K562 (cell line): ENCODE measurements around the gene KDM4C. TPM values are rescaled to one million over a fixed set of nuclear protein-coding genes. Genes with fewer than 3 reads are reported as not detected.

Experiments
- ATAC-seq: fragments of 200-7000 bp; cut with Tn5 transposase; 3 replicates; pipeline ENCODE4 v1.9.1; 2020; ENCODE audit warnings: moderate library complexity
- BruUV-seq: library from RNA; stranded (reverse); fragments of 400-500 nt; replicated peaks from 2 replicates; lab custom pipeline; 2021; lab: Mats Ljungman, UMichigan
- CTCF ChIA-PET: fragments of 300-600 bp; formaldehyde crosslinking; extraction: SDS; loops from one replicate; lab custom pipeline; 2021; ENCODE audit warnings: low intra/inter-chr PET ratio; lab: Yijun Ruan, JAX
- POLR2A ChIA-PET: fragments of 300-600, 350-650 bp; sonication (Branson Sonifier 250); formaldehyde crosslinking; extraction: SDS; loops from one replicate; lab custom pipeline; 2021; ENCODE audit warnings: antibody characterized with exemption, inconsistent platforms; lab: Yijun Ruan, JAX
- DNase-seq, 4 experiments: peaks; one replicate each; pipeline versions ENCODE4 v3.0.0 to v3.0.0-alpha.2; 2011 to 2018; ENCODE audit warnings: low spot score in 3 of 4, mixed read lengths in 3 of 4; ENCODE audit errors: extremely low read depth in 1 of 4
- FAIRE-seq: peaks from 2 replicates; lab custom pipeline; 2011; peaks lifted over from hg19 to GRCh38; lab: Jason Lieb, UNC
- H2AFZ ChIP-seq: 2 replicates; pipeline ENCODE4 v1.6.0; 2011; ENCODE audit warnings: low read depth, low read length, control low read depth, inconsistent platforms
- H3K27ac ChIP-seq: fragments of 200-600 bp; 3 replicates; pipeline ENCODE4 v1.8.0; 2011; ENCODE audit warnings: low read depth, mild to moderate bottlenecking, control low read depth, inconsistent platforms, low read length, moderate library complexity, mixed read lengths; ENCODE audit errors: extremely low read depth
- H3K27me3 ChIP-seq, 2 experiments: fragments of 300-600 bp in 1 of 2; 2 replicates in 1 of 2; 3 replicates in 1 of 2; pipeline versions ENCODE4 v1.6.0 to v1.8.0; 2011; ENCODE audit warnings: inconsistent platforms in 2 of 2, low read length in 2 of 2, mild to moderate bottlenecking in 1 of 2, mixed read lengths in 1 of 2, moderate library complexity in 1 of 2; ENCODE audit not compliant: control insufficient read depth in 2 of 2, insufficient read depth in 2 of 2
- H3K36me3 ChIP-seq: fragments of 300-600 bp; 3 replicates; pipeline ENCODE4 v1.8.0; 2011; ENCODE audit warnings: mild to moderate bottlenecking, low read length, inconsistent platforms; ENCODE audit not compliant: control insufficient read depth, insufficient read depth
- H3K4me1 ChIP-seq, 2 experiments: fragments of 200-600 bp in 1 of 2; replicated peaks in 1 of 2; 2 replicates in 1 of 2; 3 replicates in 1 of 2; pipeline versions ENCODE4 v1.5.1 to v1.8.0; 2011; ENCODE audit warnings: inconsistent platforms in 2 of 2, low read length in 2 of 2, mild to moderate bottlenecking in 1 of 2, mixed read lengths in 1 of 2, moderate library complexity in 1 of 2; ENCODE audit not compliant: control insufficient read depth in 2 of 2, insufficient read depth in 2 of 2
- H3K4me2 ChIP-seq: 2 replicates; pipeline ENCODE4 v1.6.1; 2011; ENCODE audit warnings: low read length, control low read depth, inconsistent platforms, mixed read lengths; ENCODE audit not compliant: insufficient read depth
- H3K4me3 ChIP-seq: fragments of 200-600 bp; sonication (generic), shearing (Covaris generic); 2 replicates; pipeline ENCODE4 v1.5.1; 2016; ENCODE audit warnings: control low read depth, inconsistent platforms
- H3K79me2 ChIP-seq: fragments of 200-600 bp; 3 replicates; pipeline ENCODE4 v1.8.0; 2011; ENCODE audit warnings: low read length, inconsistent platforms; ENCODE audit not compliant: control insufficient read depth, insufficient read depth
- H3K9ac ChIP-seq, 2 experiments: 2 replicates each; pipeline versions ENCODE4 v1.6.0 to v1.6.1; 2011; ENCODE audit warnings: low read depth in 2 of 2, low read length in 2 of 2, control low read depth in 1 of 2, inconsistent platforms in 1 of 2, mild to moderate bottlenecking in 1 of 2, mixed read lengths in 1 of 2; ENCODE audit not compliant: insufficient read depth in 1 of 2
- H3K9me1 ChIP-seq: one replicate; pipeline ENCODE4 v1.6.0; 2011; ENCODE audit warnings: inconsistent platforms, mild to moderate bottlenecking, low read length, moderate library complexity; ENCODE audit not compliant: control insufficient read depth, insufficient read depth
- H3K9me3 ChIP-seq: replicated peaks from 2 replicates; pipeline ENCODE4 v1.5.1; 2011; ENCODE audit warnings: low read depth, low read length, inconsistent platforms; ENCODE audit not compliant: control insufficient read depth, insufficient read depth
- H4K20me1 ChIP-seq: replicated peaks from 2 replicates; pipeline ENCODE4 v1.6.1; 2011; ENCODE audit warnings: low read length, inconsistent platforms, mixed read lengths; ENCODE audit not compliant: control insufficient read depth, insufficient read depth
- ARNT ChIP-seq, 2 experiments: fragments of 450-650 bp; IDR thresholded peaks; 2 replicates each; pipeline ENCODE4 v1.6.1; 2016; ENCODE audit warnings: mild to moderate bottlenecking in 1 of 2
- DACH1 ChIP-seq: fragments of 450-650 bp; IDR thresholded peaks from 2 replicates; pipeline ENCODE4 v1.6.1; 2018; ENCODE audit not compliant: partially characterized antibody
- FOS ChIP-seq: IDR thresholded peaks from 3 replicates; pipeline ENCODE4 v1.6.1; 2011; ENCODE audit not compliant: insufficient read length; ENCODE audit errors: extremely low read depth
- MYBL2 ChIP-seq, 2 experiments: fragments of 450-650 bp in 1 of 2; sonication (generic) in 1 of 2; formaldehyde crosslinking in 1 of 2; IDR thresholded peaks; 2 replicates each; pipeline versions ENCODE4 v1.6.1 to v1.8.1; 2017 to 2022; ENCODE audit warnings: borderline replicate concordance in 1 of 2, inconsistent platforms in 1 of 2, low read depth in 1 of 2, mild to moderate bottlenecking in 1 of 2, missing genetic modification reagents in 1 of 2, moderate library complexity in 1 of 2
- NFIC ChIP-seq: fragments of 450-650 bp; IDR thresholded peaks from 2 replicates; pipeline ENCODE4 v1.6.1; 2017; ENCODE audit warnings: mild to moderate bottlenecking, inconsistent platforms
- RBM14 ChIP-seq: fragments of 200-400 bp; formaldehyde crosslinking; IDR thresholded peaks from 2 replicates; pipeline ENCODE4 v1.6.1; 2018; ENCODE audit warnings: low read depth, mild to moderate bottlenecking, low read length, moderate library complexity, borderline replicate concordance; ENCODE audit not compliant: insufficient read depth
- U2AF2 ChIP-seq: fragments of 200-400 bp; formaldehyde crosslinking; optimal IDR thresholded peaks from 2 replicates; pipeline ENCODE3; 2017; ENCODE audit warnings: low read depth, mild to moderate bottlenecking, low read length
- ZC3H11A ChIP-seq: IDR thresholded peaks from 2 replicates; pipeline ENCODE4 v1.6.1; 2012; ENCODE audit warnings: low read depth, low read length, improper control_type of control experiment
- WGBS: fragments of 100-300 bp; shearing (Covaris generic); methylation state at CpG from one replicate; pipeline ENCODE4 v1.1.6; 2016; ENCODE audit warnings: low coverage, mixed read lengths; ENCODE audit not compliant: insufficient coverage; ENCODE audit errors: missing lambda C conversion rate; 5-methylcytosine and 5-hydroxymethylcytosine counted together
- in situ Hi-C: fragments of 300-500 bp; cut with MboI; formaldehyde crosslinking; loops from 4 replicates; pipeline ENCODE4 v1.15.0; 2018; ENCODE audit warnings: inconsistent platforms, mixed read lengths
- intact Hi-C: fragments of 100-400 bp; cut with micrococcal nuclease; formaldehyde crosslinking; loops from 2 replicates; pipeline ENCODE4 v1.14.2; 2022
- polyA plus RNA-seq, 8 experiments: library from polyadenylated mRNA; depleted of rRNA in 4 of 8; stranded (reverse) in 5 of 8; unstranded in 3 of 8; fragments of >200 nt; fragmentation: Nextera tagmentation in 2 of 8; fragmentation: Illumina TruSeq in 1 of 8; extraction: Ambion mirVana in 2 of 8; extraction: Trizol in 1 of 8; gene quantifications; 2 replicates each; pipeline versions ENCODE4 v1.2.1 to v1.2.3, GENCODE V29; 2011 to 2014; ENCODE audit warnings: inconsistent platforms in 1 of 8, missing spikeins in 1 of 8
- total RNA-seq, 7 experiments: library from RNA; depleted of rRNA in 6 of 7; stranded (reverse); fragments of >200 nt in 6 of 7; fragmentation: Illumina TruSeq in 2 of 7; extraction: Trizol in 2 of 7; gene quantifications; 2 replicates each; pipeline versions ENCODE4 v1.2.1 to v1.2.3, GENCODE V29; 2011 to 2021; ENCODE audit warnings: low replicate concordance in 1 of 7
- TF ChIP-seq, protein P1 (sequence below): sonication (generic); formaldehyde crosslinking; IDR thresholded peaks from 2 replicates; pipeline ENCODE4 v1.9.0; 2022; ENCODE audit warnings: mild to moderate bottlenecking, missing genetic modification reagents
- TF ChIP-seq, protein P2 (sequence below): fragments of 250-450 bp; sonication (Bioruptor Pico); IDR thresholded peaks from 2 replicates; pipeline ENCODE4 v1.5.0; 2021; ENCODE audit warnings: mild to moderate bottlenecking, borderline replicate concordance
- TF ChIP-seq, protein P3 (sequence below): fragments of 250-450 bp; sonication (Bioruptor Pico); IDR thresholded peaks from 2 replicates; pipeline ENCODE4 v1.6.1; 2021; ENCODE audit warnings: mild to moderate bottlenecking
- TF ChIP-seq, protein P4 (sequence below), 3 experiments: IDR thresholded peaks in 2 of 3; conservative IDR thresholded peaks in 1 of 3; 2 replicates each; pipeline ENCODE4 v1.5.1; 2011 to 2012; ENCODE audit warnings: low read length in 3 of 3, mild to moderate bottlenecking in 3 of 3, control low read depth in 2 of 3, improper control_type of control experiment in 1 of 3, inconsistent platforms in 1 of 3, low read depth in 1 of 3, mixed read lengths in 1 of 3, moderate library complexity in 1 of 3; ENCODE audit not compliant: insufficient read depth in 2 of 3

The KDM4C gene
- total and polyA plus RNA-seq, 9 of the 15 experiments (the other 6 are each of a cell fraction or from before 2014, with no cell fraction given), result 5.4 to 17.0 (median 12.6) TPM

DNA sequence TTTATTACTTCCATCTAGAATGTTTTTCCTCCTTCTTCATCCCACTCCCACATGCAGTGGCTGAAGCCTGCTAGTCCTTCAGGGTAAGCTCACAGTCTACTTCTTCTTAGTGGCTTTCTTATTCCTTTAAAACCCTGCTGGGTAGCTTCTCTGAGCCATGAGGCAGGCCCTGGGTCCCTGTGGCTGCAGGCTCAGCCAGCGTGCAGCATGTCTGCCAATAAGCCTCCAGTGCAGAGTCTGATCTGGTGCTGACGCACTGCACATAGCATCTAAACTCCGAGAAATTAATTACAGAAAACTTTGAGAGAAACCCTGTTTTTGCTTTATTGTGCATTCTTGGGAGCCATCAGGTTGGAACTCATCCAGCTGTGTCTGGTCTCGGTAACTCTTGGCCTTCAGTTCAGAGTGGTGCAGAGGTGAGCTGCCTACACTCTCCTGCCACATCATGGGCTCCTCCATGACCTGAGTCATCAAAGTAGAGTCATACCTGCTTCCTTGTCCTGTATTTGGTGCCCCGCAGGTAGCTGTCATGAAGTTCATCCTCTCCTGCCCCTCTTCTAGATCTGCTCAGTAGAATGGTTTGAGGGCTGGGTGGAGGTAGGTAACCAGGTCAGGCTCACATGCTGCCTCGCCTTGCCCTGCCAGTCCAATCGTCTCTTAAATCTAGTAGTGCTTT is 339.4 kb downstream of the KDM4C start (continued):
- no peak for TF ChIP-seq RBM14
- no peak for TF ChIP-seq U2AF2

DNA sequence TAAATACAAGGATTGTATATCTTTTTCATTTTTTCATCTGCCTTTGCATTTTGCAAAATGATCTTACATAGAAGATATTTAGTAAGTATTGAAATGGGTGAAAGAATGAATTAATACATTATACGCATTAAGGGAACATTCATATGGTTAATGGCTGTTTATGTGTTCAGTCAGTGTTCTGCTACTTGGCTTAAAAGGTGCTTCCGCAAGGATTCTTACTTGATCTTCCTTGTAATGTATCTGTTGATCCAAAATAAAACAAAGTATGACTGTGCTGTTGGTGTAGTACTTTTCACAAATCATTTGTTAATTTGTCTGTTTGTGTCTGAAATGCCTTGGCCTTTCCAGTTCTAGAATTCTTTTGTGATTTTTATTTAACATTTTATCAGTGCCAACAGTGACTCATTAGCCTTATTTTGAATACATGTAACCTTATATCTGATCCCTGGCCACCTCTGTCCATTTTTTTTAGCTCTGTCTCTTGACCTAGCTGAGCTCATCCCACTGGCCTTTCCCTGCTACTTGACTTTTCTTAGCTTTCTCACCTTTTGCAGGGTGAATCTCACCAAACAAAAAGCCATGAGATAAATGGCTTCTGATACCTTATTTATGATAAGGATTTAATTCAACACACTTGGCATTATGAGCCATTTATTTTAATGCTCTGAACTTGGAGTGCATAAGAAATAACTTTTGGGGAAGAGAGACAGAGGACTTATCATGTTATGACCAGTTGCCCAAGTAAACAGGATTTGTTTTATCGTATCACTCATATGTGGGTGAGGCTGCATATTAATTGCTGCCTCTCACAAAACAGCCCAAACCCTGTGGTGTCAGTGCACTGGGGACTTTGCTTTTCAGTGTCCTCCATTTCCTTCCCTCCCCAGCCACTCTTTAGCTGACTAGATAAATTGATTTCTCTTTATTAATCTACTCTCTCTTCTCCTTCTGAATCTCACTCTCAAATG is 340.3 kb downstream of the KDM4C start:
- no TSS peak for BruUV-seq
- ChIA-PET CTCF (no interaction called here), POLR2A (no interaction called here)
- H3K9me3 ChIP-seq, result no peaks in the 10 kb centered on the region
- in situ Hi-C loops (no loop called here), intact Hi-C loops (no loop called here)
- no peak for FAIRE-seq
- no peaks in the 10 kb centered on the region for H3K36me3 ChIP-seq
- ATAC-seq, result no peak
- 96% methylated on average over 3 of the region's 3 CpGs for whole genome bisulfite sequencing
- no peak overlapping the region for H2AFZ ChIP-seq
- H3K79me2 ChIP-seq, result no peaks in the 10 kb centered on the region
- no peak overlapping the region for H3K27ac ChIP-seq
- H3K9me1 ChIP-seq, result no peaks in the 10 kb centered on the region
- H3K4me2 ChIP-seq, result no peak overlapping the region
- H3K27me3 ChIP-seq, result no peaks in the 10 kb centered on the region
- no peak overlapping the region for H3K9ac ChIP-seq
- H3K4me1 ChIP-seq, result no peaks in the 10 kb centered on the region
- H3K4me3 ChIP-seq, result no peak overlapping the region
- no peaks in the 10 kb centered on the region for H4K20me1 ChIP-seq
- no peak for DNase-seq
- TF ChIP-seq, protein P1, sequence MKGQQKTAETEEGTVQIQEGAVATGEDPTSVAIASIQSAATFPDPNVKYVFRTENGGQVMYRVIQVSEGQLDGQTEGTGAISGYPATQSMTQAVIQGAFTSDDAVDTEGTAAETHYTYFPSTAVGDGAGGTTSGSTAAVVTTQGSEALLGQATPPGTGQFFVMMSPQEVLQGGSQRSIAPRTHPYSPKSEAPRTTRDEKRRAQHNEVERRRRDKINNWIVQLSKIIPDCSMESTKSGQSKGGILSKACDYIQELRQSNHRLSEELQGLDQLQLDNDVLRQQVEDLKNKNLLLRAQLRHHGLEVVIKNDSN, result no peak
- TF ChIP-seq, protein P2, sequence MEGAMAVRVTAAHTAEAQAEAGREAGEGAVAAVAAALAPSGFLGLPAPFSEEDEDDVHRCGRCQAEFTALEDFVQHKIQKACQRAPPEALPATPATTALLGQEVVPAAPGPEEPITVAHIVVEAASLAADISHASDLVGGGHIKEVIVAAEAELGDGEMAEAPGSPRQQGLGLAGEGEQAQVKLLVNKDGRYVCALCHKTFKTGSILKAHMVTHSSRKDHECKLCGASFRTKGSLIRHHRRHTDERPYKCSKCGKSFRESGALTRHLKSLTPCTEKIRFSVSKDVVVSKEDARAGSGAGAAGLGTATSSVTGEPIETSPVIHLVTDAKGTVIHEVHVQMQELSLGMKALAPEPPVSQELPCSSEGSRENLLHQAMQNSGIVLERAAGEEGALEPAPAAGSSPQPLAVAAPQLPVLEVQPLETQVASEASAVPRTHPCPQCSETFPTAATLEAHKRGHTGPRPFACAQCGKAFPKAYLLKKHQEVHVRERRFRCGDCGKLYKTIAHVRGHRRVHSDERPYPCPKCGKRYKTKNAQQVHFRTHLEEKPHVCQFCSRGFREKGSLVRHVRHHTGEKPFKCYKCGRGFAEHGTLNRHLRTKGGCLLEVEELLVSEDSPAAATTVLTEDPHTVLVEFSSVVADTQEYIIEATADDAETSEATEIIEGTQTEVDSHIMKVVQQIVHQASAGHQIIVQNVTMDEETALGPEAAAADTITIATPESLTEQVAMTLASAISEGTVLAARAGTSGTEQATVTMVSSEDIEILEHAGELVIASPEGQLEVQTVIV (CRISPR knock-in tag), result no peak
- no peak for TF ChIP-seq ZC3H11A
- TF ChIP-seq DACH1, result no peak
- TF ChIP-seq ARNT (IDR thresholded peaks at IDR 0.05), result no peak
- no peak for TF ChIP-seq MYBL2 (IDR thresholded peaks at IDR 0.05; ENCODE audit: low read depth)
- no peak for TF ChIP-seq MYBL2 (CRISPR knock-in tag; IDR thresholded peaks at IDR 0.05; ENCODE audit: borderline replicate concordance)
- no peak for TF ChIP-seq NFIC
- TF ChIP-seq FOS, result no peak
- TF ChIP-seq, protein P3, sequence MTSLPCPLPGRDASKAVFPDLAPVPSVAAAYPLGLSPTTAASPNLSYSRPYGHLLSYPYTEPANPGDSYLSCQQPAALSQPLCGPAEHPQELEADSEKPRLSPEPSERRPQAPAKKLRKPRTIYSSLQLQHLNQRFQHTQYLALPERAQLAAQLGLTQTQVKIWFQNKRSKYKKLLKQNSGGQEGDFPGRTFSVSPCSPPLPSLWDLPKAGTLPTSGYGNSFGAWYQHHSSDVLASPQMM (CRISPR knock-in tag), result no peak
- TF ChIP-seq, protein P4, sequence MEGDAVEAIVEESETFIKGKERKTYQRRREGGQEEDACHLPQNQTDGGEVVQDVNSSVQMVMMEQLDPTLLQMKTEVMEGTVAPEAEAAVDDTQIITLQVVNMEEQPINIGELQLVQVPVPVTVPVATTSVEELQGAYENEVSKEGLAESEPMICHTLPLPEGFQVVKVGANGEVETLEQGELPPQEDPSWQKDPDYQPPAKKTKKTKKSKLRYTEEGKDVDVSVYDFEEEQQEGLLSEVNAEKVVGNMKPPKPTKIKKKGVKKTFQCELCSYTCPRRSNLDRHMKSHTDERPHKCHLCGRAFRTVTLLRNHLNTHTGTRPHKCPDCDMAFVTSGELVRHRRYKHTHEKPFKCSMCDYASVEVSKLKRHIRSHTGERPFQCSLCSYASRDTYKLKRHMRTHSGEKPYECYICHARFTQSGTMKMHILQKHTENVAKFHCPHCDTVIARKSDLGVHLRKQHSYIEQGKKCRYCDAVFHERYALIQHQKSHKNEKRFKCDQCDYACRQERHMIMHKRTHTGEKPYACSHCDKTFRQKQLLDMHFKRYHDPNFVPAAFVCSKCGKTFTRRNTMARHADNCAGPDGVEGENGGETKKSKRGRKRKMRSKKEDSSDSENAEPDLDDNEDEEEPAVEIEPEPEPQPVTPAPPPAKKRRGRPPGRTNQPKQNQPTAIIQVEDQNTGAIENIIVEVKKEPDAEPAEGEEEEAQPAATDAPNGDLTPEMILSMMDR (IDR thresholded peaks at IDR 0.05 in 2 of 3, conservative IDR thresholded peaks at IDR 0.05 in 1 of 3; ENCODE audit: insufficient read depth in 2 of 3, low read depth in 1 of 3, low read length in 3 of 3), result no peak
